GM21515 (cell line): ENCODE measurements around the gene SMPDL3A.

Experiments
- ATAC-seq: cut with Tn5 transposase; IDR thresholded peaks from one replicate; pipeline ENCODE4 v1.9.1; 2021; ENCODE audit not compliant: unreplicated experiment

The SMPDL3A gene

DNA sequence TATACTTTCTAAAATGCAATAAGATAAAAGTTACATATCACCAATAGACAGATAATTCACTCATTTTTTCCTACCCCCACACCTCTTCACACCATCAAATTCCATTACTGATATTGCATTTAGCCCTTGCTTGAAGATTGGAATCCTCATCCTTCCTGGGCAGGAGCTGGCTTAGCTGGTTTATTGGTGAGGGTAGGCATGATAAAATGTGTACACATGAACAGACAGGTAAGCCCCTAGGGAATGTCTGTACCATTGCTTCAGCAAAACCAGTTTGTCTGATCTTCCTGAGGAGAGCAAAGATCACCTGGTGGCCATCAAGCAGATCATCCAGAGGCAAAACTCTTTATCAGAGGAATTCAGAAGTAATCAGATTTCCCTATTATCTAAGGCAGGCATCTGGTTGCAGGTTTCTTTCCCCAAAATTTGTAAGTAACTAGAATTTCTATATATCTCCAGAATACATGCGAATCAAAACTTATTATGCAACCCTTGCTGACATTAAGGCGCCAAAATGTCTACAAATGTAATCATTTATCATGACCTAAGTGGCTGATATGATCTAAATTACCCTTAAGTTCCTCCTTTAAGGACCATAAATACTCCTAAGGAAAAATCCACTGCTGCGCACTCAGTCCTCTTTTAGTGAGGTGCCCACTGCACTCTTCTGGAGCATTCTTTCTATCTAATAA is 16.2 kb upstream of the SMPDL3A start:
- no peak for ATAC-seq

- ATAC-seq = no peak
These were observed 13.1 kb upstream of the SMPDL3A start for GRCh38 chr6:122775975-122776374.

GRCh38 chr6:122778302-122778701 is 10.8 kb upstream of the SMPDL3A start:
- ATAC-seq = no peak

DNA sequence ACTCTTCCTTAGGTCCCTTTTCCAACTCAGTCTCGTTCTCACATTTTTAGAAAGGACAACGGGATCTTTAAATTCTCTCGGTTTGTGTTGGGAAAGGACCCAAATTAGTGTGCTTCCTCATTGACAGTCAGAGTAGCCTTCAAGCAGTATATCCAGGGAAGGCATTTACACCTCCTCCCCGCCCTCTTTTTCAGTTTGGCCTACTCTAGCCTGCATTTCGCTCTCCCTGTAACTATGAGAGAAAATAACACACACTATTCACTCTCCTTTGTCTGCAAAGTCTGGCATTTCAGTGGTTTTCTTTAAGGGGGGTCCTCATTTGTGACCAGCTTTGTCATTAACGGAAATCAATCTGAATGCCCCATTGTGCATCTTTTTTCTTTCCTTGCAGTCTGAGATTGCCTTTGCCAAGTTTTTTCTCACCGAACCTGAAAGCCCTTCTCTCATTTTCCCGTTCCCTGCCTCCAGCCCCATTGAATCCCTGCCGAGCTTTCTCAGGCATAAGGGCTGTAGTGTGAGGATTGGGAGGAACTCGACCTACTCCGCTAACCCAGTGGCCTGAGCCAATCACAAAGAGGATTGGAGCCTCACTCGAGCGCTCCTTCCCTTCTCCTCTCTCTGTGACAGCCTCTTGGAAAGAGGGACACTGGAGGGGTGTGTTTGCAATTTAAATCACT is 9.9 kb upstream of the SMPDL3A start:
- no peak for ATAC-seq

GRCh38 chr6:122779667-122780066 is 9.4 kb upstream of the SMPDL3A start, which contains the start of gene FABP7:
Gene FABP7 (plus strand): TSS chr6:122779716. CDS start chr6:122779795, 79 bp downstream.
- ATAC-seq = no peak

DNA sequence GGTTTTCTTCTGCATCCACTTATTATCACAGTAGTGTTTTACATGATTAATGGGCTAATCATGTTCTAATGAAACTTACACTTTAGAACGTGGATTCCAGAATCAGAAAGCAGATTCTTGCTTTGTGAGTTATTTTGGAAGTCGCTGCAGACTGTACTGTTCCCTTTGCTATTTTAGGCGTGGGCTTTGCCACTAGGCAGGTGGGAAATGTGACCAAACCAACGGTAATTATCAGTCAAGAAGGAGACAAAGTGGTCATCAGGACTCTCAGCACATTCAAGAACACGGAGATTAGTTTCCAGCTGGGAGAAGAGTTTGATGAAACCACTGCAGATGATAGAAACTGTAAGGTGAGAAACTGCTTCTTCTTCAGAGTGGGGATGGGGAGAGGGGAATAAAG is 8.9 kb upstream of the SMPDL3A start:
- ATAC-seq = no peak

GRCh38 chr6:122781716-122782115 is 7.3 kb upstream of the SMPDL3A start:
- no peak for ATAC-seq

DNA sequence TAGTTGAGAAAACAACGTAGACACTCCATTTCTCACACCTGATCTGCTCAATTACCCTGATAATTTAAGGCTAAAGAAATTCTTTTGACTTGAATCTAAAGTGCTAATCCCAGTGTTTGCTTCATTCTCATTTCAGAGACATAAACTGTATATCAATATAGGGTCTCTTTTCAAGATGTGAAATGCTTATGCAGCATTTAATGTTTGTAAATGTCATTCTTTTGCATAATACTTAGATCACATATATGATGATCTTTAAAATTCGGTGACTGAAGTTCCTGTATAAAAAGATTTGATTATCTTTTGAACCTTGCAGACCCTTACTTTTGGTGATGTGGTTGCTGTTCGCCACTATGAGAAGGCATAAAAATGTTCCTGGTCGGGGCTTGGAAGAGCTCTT is 5.7 kb upstream of the SMPDL3A start:
- ATAC-seq = no peak

GRCh38 chr6:122785891-122786290 is 3.2 kb upstream of the SMPDL3A start:
- ATAC-seq = no peak

- ATAC-seq = no peak
These were observed 1.3 kb upstream of the SMPDL3A start for GRCh38 chr6:122787721-122788120.

DNA sequence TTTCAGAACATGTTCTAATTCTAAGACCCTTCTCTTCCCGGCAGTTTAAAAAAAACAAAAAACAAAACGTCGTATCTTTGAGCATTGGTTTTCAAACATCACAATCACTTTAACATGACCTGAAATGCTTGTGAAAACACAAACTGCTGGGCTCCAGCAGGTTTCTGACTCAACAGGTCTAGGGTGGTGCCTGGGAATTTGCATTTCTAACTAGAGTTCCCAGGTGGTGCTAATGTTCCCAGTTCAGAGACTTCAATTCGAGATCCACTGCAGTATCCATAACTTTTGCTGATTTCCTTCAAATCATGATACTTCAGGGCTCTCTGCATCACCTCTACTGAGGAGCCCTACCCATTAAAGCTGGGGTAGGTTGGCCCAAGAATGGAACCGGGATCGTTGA is 850 bp upstream of the SMPDL3A start:
- no peak for ATAC-seq

GRCh38 chr6:122788663-122789181 is 336 bp upstream of the SMPDL3A start:
- no peak for ATAC-seq

DNA sequence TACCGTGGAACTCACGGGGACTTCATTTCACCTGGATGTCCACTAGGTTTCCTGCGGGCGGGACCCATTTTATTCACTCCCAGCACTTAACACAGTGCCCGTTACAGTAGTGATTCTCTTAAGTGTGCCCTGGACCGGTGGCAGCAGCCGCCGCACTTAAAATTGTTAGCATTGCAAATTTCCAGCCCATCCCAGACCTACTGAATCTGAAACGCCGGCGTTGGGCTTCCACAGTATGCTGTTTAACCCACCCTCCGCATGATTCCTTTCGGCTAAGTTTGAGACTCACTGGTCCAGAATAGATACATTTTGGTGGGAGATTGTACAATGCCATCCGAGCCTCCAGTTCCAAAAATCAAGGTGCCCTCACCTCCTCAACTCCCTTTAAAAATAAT is 967 bp downstream of the SMPDL3A start:
- no peak for ATAC-seq

DNA sequence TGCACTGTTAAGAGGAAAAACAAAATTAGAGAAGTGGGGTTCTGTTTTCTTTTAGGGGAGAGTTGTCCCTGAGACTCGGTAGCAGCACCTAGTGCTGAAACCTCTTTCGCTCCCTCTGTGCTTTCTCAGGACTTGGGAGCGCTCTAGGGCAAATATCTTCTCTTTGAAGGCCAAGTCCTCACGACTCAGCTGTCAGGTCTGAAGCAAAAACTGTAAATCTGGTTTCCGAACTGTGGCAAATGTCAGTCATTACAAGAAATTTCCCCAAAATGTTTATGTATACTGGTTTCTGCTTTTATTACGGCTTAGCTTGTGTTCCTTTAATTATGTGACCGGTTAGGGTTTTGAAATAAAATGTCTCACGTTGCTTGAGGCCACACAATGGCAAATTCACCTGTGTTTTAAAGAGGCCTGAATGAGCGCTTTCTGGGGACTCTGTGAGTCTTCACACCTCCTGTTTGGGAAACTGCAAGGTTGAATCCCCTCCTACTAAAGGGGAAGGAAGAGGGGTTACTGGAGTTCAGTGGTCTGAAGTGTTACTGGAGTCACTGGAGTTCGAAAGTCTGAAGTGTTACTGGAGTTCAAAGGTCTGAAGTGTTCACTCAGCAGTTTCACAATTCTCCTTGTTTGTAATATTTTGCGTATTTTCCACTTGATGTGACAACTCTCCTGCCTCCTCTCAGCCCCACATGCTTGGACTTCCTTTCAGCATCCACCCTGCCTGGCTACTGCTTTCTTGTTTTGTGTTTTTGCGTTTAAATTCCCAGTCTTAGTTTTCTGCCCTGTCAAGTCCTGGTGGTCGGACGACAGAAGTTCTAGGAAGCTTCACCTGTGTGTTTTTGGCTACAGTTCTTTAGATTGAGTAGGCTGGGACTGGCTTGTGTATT is 1.6 kb downstream of the SMPDL3A start:
- no peak for ATAC-seq

DNA sequence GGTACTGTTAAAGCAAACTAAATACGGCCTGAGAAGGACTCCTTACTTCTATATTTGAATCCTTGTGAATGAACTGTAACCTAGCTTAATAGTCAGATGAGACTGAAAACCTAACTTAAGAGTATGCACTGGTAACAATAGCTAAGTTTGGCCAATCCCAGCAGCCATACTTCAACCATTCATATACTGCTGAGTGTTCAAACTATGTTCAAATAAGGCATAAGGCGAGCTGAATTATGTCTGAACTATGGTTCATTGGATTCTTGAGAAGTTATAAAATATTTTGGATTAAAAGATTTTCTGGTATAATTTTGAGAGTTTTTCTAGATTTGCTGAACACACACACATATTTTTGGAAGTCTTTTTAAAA is 2.2 kb downstream of the SMPDL3A start:
- no peak for ATAC-seq

GRCh38 chr6:122792766-122793165 is 3.7 kb downstream of the SMPDL3A start:
- ATAC-seq = no peak

GRCh38 chr6:122797537-122797936 is 8.5 kb downstream of the SMPDL3A start:
- no peak for ATAC-seq

DNA sequence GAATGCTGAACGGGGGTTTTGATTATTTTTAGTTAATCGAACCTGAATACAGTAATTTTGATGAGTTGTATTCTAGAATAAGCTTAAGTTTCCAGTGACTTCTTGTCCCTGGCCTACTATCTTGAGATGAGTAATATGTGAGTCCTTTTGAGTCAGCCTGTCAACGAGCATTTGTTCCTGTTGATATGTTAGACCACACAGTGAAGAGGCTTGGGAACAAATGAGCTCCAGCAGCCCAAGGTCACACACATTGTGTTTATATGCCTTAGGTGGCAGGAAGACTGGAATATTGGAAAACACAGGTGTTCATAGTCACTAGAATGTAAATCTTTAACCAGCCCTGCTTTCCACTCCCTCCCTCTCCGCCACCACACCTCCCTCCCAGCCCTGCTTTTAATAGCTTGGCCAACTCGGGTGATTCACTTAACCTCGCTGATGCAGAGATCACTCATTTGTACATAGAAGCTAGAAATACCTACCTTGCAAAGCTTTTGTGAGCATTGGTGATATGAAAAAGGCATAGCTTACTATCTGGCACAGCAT is 9.1 kb downstream of the SMPDL3A start:
- peak; percentile 79 for ATAC-seq

- no peak for ATAC-seq
These were observed 10.2 kb downstream of the SMPDL3A start for GRCh38 chr6:122799140-122799745.

DNA sequence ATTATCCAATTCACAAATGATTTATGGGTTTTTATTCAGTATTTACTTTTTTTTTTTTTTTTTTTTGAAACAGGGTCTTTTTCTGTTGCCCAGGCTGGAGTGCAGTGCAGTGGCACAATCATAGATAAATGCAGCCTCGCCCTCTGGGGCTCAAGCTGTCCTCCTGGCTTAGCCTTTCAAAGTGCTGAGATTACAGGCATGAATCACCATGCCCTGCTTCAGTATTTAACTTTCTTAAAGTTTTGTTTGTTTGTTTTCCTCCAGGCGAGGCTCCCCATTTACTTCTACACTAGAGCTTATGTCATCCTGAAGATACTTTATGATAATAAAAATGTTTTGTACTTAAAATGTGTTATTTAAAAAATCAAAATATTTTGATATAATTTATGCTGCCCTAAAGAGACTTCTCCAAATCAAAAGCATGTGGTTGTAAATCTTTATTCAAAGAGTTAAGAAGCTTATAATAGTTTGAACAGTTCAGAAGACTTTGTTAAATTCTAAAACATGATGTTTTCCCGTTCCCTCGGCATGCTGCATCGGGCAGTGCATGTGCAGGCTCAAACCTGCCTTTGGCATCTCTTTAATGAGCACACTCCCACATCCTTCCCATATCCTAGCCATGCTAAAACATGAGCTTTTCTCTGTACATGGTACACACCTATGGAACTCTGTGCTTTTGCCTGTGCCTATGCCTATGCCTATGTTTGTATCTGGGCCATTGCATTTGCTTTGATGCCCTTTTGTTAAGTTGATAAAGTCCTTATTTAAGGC is 11.0 kb downstream of the SMPDL3A start:
- ATAC-seq = no peak
